Measurements from ENCODE around the gene IGSF21.

DNA sequence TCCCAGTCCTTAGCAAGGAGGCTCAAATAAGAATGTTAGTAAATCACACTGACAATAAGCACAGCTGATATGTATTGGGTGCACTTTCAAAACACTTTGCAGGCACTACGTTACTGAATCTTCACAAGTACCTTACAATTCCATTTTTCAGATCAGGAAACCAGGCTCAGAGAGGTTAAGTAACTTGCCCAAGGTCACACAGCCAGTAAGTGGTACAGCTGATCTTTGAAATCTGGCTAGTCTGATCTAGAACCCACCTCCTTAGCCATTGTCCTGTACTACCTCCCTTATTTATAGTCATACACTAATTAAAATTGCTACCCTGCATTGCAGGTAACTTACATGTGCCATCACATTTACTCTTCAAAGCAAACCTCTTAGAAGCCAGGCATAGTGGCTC lies 251.0 kb downstream of the IGSF21 start:
- TF ChIP-seq GATA3 (IDR thresholded peaks at IDR 0.05; ENCODE audit: low read depth, low read length) (no peak), GATA2 (IDR thresholded peaks at IDR 0.05; ENCODE audit: low read depth, low read length) (no peak)

All from SH-SY5Y (cell line).